ENCODE data around the gene SEZ6L2.

Gene SEZ6L2

DNA sequence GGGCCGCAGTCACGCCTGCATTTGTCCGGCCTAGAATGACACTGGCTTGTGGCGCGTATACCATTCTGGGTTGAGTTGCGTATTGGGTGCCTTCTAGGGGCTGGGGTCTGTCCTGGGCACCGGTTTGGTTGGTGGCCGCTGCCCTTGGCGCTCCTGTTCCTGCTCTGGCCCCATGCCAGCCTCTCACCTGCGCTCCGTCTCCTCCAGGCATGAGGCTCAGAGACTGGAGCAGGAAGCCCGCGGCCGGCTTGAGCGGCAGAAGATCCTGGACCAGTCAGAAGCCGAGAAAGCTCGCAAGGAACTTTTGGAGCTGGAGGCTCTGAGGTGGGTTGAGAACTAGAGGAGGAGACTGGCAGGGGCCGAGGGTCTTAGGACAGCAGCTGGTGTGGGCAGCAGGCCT is 53.7 kb downstream of the SEZ6L2 start:
- no peak overlapping the region for H2AFZ ChIP-seq (ENCODE audit: low read depth, low read length)
- no peaks in the 10 kb centered on the region for H4K20me1 ChIP-seq (ENCODE audit: insufficient read depth, low read length)
- no peak overlapping the region for H3K9ac ChIP-seq (ENCODE audit: low read length)
- H3K9me3 ChIP-seq (ENCODE audit: insufficient read depth, low read length): no peaks in the 10 kb centered on the region
- no peak overlapping the region for H3K27ac ChIP-seq (ENCODE audit: low read length)
- no peak overlapping the region for H3K4me2 ChIP-seq (ENCODE audit: low read length)
- no peaks in the 10 kb centered on the region for H3K4me1 ChIP-seq (ENCODE audit: low read length)
- no peaks in the 10 kb centered on the region for H3K36me3 ChIP-seq (replicated peaks; ENCODE audit: low read depth, low read length)
- H3K79me2 ChIP-seq (ENCODE audit: low read length): no peaks in the 10 kb centered on the region
- no peaks in the 10 kb centered on the region for H3K27me3 ChIP-seq (ENCODE audit: low read depth, low read length)
- H3K4me3 ChIP-seq (ENCODE audit: low read length): no peak overlapping the region
- no peak for TF ChIP-seq EZH2phosphoT487 (IDR thresholded peaks at IDR 0.05; ENCODE audit: low read depth)
- TF ChIP-seq, protein P1, sequence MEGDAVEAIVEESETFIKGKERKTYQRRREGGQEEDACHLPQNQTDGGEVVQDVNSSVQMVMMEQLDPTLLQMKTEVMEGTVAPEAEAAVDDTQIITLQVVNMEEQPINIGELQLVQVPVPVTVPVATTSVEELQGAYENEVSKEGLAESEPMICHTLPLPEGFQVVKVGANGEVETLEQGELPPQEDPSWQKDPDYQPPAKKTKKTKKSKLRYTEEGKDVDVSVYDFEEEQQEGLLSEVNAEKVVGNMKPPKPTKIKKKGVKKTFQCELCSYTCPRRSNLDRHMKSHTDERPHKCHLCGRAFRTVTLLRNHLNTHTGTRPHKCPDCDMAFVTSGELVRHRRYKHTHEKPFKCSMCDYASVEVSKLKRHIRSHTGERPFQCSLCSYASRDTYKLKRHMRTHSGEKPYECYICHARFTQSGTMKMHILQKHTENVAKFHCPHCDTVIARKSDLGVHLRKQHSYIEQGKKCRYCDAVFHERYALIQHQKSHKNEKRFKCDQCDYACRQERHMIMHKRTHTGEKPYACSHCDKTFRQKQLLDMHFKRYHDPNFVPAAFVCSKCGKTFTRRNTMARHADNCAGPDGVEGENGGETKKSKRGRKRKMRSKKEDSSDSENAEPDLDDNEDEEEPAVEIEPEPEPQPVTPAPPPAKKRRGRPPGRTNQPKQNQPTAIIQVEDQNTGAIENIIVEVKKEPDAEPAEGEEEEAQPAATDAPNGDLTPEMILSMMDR (IDR thresholded peaks at IDR 0.05; ENCODE audit: low read depth, low read length): no peak

DNA sequence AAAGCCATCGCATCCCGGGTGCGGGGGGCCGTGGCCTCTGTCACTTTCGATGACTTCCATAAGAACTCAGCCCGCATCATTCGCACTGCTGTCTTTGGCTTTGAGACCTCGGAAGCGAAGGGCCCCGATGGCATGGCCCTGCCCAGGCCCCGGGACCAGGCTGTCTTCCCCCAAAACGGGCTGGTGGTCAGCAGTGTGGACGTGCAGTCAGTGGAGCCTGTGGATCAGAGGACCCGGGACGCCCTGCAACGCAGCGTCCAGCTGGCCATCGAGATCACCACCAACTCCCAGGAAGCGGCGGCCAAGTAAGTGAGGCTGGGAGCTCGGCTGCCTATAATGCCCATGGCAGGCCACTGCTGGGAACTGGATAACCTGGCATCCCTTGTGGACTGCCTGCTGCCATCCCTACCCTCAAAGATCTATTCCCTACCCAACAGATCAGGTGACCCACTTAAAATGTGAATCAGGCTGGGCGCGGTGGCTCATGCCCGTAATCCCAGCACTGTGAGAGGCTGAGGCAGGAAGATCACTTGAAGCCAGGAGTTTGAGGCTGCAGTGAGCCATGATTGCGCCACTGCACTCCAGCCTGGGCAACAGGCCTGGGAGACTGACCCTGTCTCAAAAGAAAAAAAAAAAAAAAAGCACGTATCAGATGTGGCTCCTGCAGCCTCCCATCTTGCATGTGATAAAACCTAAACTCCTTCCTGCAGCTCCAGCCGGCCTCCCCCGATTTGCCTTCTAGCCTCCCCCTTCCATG is 54.6 kb downstream of the SEZ6L2 start:
- H3K4me2 ChIP-seq (ENCODE audit: low read length): no peak overlapping the region
- no peaks in the 10 kb centered on the region for H3K9me3 ChIP-seq (ENCODE audit: insufficient read depth, low read length)
- TF ChIP-seq EZH2phosphoT487 (IDR thresholded peaks at IDR 0.05; ENCODE audit: low read depth): no peak
- TF ChIP-seq, protein P1 (IDR thresholded peaks at IDR 0.05; ENCODE audit: low read depth, low read length): no peak
- H2AFZ ChIP-seq (ENCODE audit: low read depth, low read length): no peak overlapping the region
- H3K27me3 ChIP-seq (ENCODE audit: low read depth, low read length): no peaks in the 10 kb centered on the region
- H3K4me3 ChIP-seq (ENCODE audit: low read length): no peak overlapping the region
- H4K20me1 ChIP-seq (ENCODE audit: insufficient read depth, low read length): no peaks in the 10 kb centered on the region
- no peak overlapping the region for H3K9ac ChIP-seq (ENCODE audit: low read length)
- no peaks in the 10 kb centered on the region for H3K4me1 ChIP-seq (ENCODE audit: low read length)
- H3K27ac ChIP-seq (ENCODE audit: low read length): no peak overlapping the region
- no peaks in the 10 kb centered on the region for H3K36me3 ChIP-seq (replicated peaks; ENCODE audit: low read depth, low read length)
- H3K79me2 ChIP-seq (ENCODE audit: low read length): no peaks in the 10 kb centered on the region

DNA sequence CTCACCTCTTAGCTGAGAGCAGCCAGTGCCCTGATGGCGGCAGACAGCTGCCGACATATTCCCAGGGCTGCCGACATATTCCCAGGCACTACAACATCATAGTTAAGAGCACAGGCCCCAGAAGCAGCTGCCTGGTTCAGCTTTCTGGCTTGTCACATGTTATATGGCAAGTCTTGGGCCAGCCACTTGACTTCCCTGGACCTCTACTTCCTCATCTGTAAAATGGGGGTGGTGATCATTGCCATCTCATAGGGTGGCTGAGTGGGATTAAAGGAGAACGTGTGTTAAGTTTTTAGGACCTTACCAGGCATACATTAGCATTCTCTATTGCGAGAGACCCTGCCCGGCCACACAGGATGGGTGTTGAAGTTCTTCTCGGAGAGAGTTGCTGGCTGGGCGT is 55.4 kb downstream of the SEZ6L2 start:
- Histone ChIP-seq H4K20me1 (ENCODE audit: insufficient read depth, low read length) (no peaks in the 10 kb centered on the region), H3K4me1 (ENCODE audit: low read length) (no peaks in the 10 kb centered on the region), H3K9me3 (ENCODE audit: insufficient read depth, low read length) (no peaks in the 10 kb centered on the region), H3K36me3 (replicated peaks; ENCODE audit: low read depth, low read length) (no peaks in the 10 kb centered on the region), H3K27me3 (ENCODE audit: low read depth, low read length) (no peaks in the 10 kb centered on the region), H3K4me2 (ENCODE audit: low read length) (no peak overlapping the region), H3K9ac (ENCODE audit: low read length) (no peak overlapping the region), H3K4me3 (ENCODE audit: low read length) (no peak overlapping the region), H3K27ac (ENCODE audit: low read length) (no peak overlapping the region), H2AFZ (ENCODE audit: low read depth, low read length) (no peak overlapping the region), H3K79me2 (ENCODE audit: low read length) (no peaks in the 10 kb centered on the region)
- TF ChIP-seq, protein P1 (IDR thresholded peaks at IDR 0.05; ENCODE audit: low read depth, low read length): no peak
- TF ChIP-seq EZH2phosphoT487 (IDR thresholded peaks at IDR 0.05; ENCODE audit: low read depth): no peak

DNA sequence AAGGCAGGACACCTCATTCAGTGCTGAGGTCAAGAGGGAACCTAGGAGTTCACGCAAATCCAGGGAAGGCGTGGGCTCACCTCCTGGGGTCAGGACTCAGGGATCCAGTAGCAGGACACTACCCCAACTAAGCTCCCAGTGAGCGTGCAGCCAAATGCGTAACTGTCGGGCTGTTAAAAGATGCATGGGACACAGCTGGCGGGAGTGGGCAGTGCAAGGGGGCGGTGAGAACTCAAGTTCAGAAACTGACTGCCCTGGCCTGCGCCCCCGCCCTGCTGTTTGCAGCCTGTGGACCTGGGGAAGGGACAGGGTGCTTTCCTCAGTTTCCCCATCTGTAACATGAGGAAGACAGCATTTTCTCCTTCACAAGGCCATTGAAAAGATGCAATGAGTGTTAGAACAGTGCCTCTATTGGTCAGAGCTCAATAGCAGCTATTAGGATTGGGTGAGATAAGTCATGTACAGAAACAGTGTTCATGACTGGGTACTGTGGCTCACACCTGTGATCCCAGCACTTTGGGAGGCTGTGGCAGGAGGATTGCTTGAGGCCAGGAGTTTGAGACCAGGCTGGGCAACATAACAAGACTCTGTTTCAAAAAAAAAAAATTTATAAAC is 56.5 kb downstream of the SEZ6L2 start:
- Histone ChIP-seq H3K4me3 (ENCODE audit: low read length) (no peak overlapping the region), H3K9me3 (ENCODE audit: insufficient read depth, low read length) (no peaks in the 10 kb centered on the region), H3K4me1 (ENCODE audit: low read length) (no peaks in the 10 kb centered on the region), H2AFZ (ENCODE audit: low read depth, low read length) (no peak overlapping the region), H3K4me2 (ENCODE audit: low read length) (no peak overlapping the region), H3K27ac (ENCODE audit: low read length) (no peak overlapping the region), H4K20me1 (ENCODE audit: insufficient read depth, low read length) (no peaks in the 10 kb centered on the region), H3K27me3 (ENCODE audit: low read depth, low read length) (no peaks in the 10 kb centered on the region), H3K79me2 (ENCODE audit: low read length) (no peaks in the 10 kb centered on the region), H3K9ac (ENCODE audit: low read length) (no peak overlapping the region), H3K36me3 (replicated peaks; ENCODE audit: low read depth, low read length) (no peaks in the 10 kb centered on the region)
- TF ChIP-seq, protein P1 (IDR thresholded peaks at IDR 0.05; ENCODE audit: low read depth, low read length): 0 out of 2 replicates have a peak, but pooled peaks have one; percentile 15
- no peak for TF ChIP-seq EZH2phosphoT487 (IDR thresholded peaks at IDR 0.05; ENCODE audit: low read depth)
